Keratinocyte (primary cell): ENCODE data around the gene FYTTD1. TPM values are rescaled to one million over a fixed set of nuclear protein-coding genes. Genes with fewer than 3 reads are reported as not detected.

Source experiments
- DNase-seq: peaks from one replicate; pipeline ENCODE4 v3.0.0-alpha.2; 2011; ENCODE audit warnings: low read depth, missing footprints, low spot score
- FAIRE-seq: peaks from 2 replicates; lab custom pipeline; 2011; peaks lifted over from hg19 to GRCh38; lab: Jason Lieb, UNC
- H2AFZ ChIP-seq: 2 replicates; pipeline ENCODE4 v1.6.0; 2012; ENCODE audit warnings: low read length, control low read depth, inconsistent platforms; ENCODE audit not compliant: control insufficient read depth
- H3K27ac ChIP-seq: 2 replicates; pipeline ENCODE4 v1.5.1; 2011; ENCODE audit warnings: low read length; ENCODE audit not compliant: control insufficient read depth, insufficient read depth
- H3K27me3 ChIP-seq: 3 replicates; pipeline ENCODE4 v1.6.0; 2011; ENCODE audit warnings: low read length; ENCODE audit not compliant: control insufficient read depth, insufficient read depth; ENCODE audit errors: extremely low read depth
- H3K36me3 ChIP-seq, 2 experiments: 2 replicates in 1 of 2; 3 replicates in 1 of 2; pipeline ENCODE4 v1.5.1; 2011; ENCODE audit warnings: low read length in 2 of 2, mild to moderate bottlenecking in 1 of 2; ENCODE audit not compliant: control insufficient read depth in 2 of 2, insufficient read depth in 2 of 2; ENCODE audit errors: extremely low read depth in 1 of 2
- H3K4me1 ChIP-seq: 3 replicates; pipeline ENCODE4 v1.5.1; 2011; ENCODE audit warnings: low read length; ENCODE audit not compliant: control insufficient read depth, insufficient read depth; ENCODE audit errors: extremely low read depth
- H3K4me2 ChIP-seq: 3 replicates; pipeline ENCODE4 v1.6.0; 2011; ENCODE audit warnings: low read depth, low read length; ENCODE audit not compliant: control insufficient read depth, insufficient read depth; ENCODE audit errors: extremely low read depth
- H3K4me3 ChIP-seq, 3 experiments: fragments of 200-600 bp in 1 of 3; sonication (generic) in 1 of 3; 2 replicates in 2 of 3; 3 replicates in 1 of 3; pipeline ENCODE4 v1.5.1; 2011 to 2016; ENCODE audit warnings: low read length in 3 of 3, mild to moderate bottlenecking in 3 of 3, control low read depth in 2 of 3, inconsistent platforms in 1 of 3, low read depth in 1 of 3, mixed read lengths in 1 of 3, mixed run types in 1 of 3, moderate library complexity in 1 of 3; ENCODE audit not compliant: control insufficient read depth in 2 of 3, insufficient read depth in 2 of 3; ENCODE audit errors: extremely low read depth in 1 of 3
- H3K79me2 ChIP-seq: 2 replicates; pipeline ENCODE4 v1.6.0; 2012; ENCODE audit warnings: low read length; ENCODE audit not compliant: control insufficient read depth, insufficient read depth
- H3K9ac ChIP-seq: 3 replicates; pipeline ENCODE4 v1.6.0; 2011; ENCODE audit warnings: low read length; ENCODE audit not compliant: control insufficient read depth, insufficient read depth; ENCODE audit errors: extremely low read depth
- H3K9me1 ChIP-seq: 3 replicates; pipeline ENCODE4 v1.6.0; 2011; ENCODE audit warnings: low read length; ENCODE audit not compliant: control insufficient read depth, insufficient read depth; ENCODE audit errors: extremely low read depth
- H3K9me3 ChIP-seq: 2 replicates; pipeline ENCODE4 v1.5.1; 2012; ENCODE audit warnings: low read depth, low read length; ENCODE audit not compliant: control insufficient read depth
- H4K20me1 ChIP-seq: 3 replicates; pipeline ENCODE4 v1.6.0; 2011; ENCODE audit warnings: low read length; ENCODE audit not compliant: control insufficient read depth, insufficient read depth; ENCODE audit errors: extremely low read depth
- EZH2 ChIP-seq: IDR thresholded peaks from one replicate; pipeline ENCODE4 v1.6.1; 2012; ENCODE audit warnings: inconsistent platforms, mild to moderate bottlenecking, low read length, moderate library complexity
- dilution Hi-C: fragments of 300-500 bp; cut with MboI; formaldehyde crosslinking; loops from one replicate; pipeline ENCODE4 v1.7.0; 2020; ENCODE audit warnings: low sequenced_read_pairs; ENCODE audit not compliant: extremely low pct_ligation_motif_present
- polyA plus RNA-seq, 5 experiments: library from polyadenylated mRNA; depleted of rRNA in 3 of 5; stranded (reverse) in 3 of 5; stranded (forward) in 1 of 5; unstranded in 1 of 5; fragments of >200 nt; gene quantifications; 1 replicate in 1 of 5; 2 replicates in 3 of 5; 3 replicates in 1 of 5; pipeline versions ENCODE4 v1.2.1 to v1.2.3, GENCODE V29; 2011 to 2012; ENCODE audit warnings: missing spikeins in 2 of 5, low read depth in 1 of 5, low replicate concordance in 1 of 5
- TF ChIP-seq, protein P1 (sequence below), 3 experiments: IDR thresholded peaks in 1 of 3; conservative IDR thresholded peaks in 1 of 3; optimal IDR thresholded peaks in 1 of 3; 2 replicates in 2 of 3; 3 replicates in 1 of 3; pipeline versions ENCODE3 to v1.5.1; 2011; ENCODE audit warnings: low read length in 3 of 3, mild to moderate bottlenecking in 3 of 3, moderate library complexity in 2 of 3, control low read depth in 1 of 3, inconsistent platforms in 1 of 3; ENCODE audit not compliant: insufficient read depth in 2 of 3; ENCODE audit errors: extremely low read depth in 1 of 3

FYTTD1 gene
- polyA plus RNA-seq, 1 donor (not counting 4 experiments of a cell fraction or from before 2014, with no cell fraction given) = 48.0 TPM

DNA sequence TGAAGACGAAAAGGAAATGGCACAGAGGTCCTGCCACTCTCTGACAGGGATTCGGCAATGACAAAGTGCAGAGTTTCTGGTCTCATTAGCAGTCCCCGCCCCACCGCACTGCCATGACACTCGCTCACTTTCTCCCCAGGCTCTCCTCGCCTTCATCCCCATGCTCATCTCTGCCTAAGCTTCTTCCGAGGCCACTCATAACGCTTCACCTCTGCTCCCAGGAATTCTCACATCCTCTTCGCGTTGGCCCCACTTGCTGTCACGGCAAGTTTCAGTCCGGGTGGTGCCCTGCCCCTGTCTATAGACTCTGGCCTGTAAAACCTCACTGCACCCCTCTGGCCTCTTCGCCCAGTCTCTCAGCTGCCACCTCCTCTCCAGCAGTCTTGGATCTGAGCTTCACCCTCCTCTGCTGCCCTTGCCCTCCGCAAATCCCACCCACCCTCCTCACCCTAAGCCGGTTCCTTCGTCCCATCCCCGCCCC is 13.6 kb upstream of the FYTTD1 start:
- peak overlapping the region; percentile 93 for H3K4me2 ChIP-seq
- no peaks in the 10 kb centered on the region for H3K9me1 ChIP-seq
- H2AFZ ChIP-seq = peak overlapping the region; percentile 66
- TF ChIP-seq, protein P1, sequence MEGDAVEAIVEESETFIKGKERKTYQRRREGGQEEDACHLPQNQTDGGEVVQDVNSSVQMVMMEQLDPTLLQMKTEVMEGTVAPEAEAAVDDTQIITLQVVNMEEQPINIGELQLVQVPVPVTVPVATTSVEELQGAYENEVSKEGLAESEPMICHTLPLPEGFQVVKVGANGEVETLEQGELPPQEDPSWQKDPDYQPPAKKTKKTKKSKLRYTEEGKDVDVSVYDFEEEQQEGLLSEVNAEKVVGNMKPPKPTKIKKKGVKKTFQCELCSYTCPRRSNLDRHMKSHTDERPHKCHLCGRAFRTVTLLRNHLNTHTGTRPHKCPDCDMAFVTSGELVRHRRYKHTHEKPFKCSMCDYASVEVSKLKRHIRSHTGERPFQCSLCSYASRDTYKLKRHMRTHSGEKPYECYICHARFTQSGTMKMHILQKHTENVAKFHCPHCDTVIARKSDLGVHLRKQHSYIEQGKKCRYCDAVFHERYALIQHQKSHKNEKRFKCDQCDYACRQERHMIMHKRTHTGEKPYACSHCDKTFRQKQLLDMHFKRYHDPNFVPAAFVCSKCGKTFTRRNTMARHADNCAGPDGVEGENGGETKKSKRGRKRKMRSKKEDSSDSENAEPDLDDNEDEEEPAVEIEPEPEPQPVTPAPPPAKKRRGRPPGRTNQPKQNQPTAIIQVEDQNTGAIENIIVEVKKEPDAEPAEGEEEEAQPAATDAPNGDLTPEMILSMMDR (optimal IDR thresholded peaks at IDR 0.05 in 1 of 3, IDR thresholded peaks at IDR 0.05 in 1 of 3, conservative IDR thresholded peaks at IDR 0.05 in 1 of 3; ENCODE audit: extremely low read depth in 1 of 3, insufficient read depth in 2 of 3, low read length in 3 of 3) = no peak
- no peak for TF ChIP-seq EZH2
- dilution Hi-C loops = no loop called here
- H3K27me3 ChIP-seq = no peaks in the 10 kb centered on the region
- H3K79me2 ChIP-seq = peaks cover 42% of the 10 kb centered on the region
- H4K20me1 ChIP-seq = no peaks in the 10 kb centered on the region
- peak overlapping the region; percentile 84 for H3K9ac ChIP-seq
- H3K4me3 ChIP-seq = peak overlapping the region; percentile 64 to 97 (median 93)
- peaks cover 20% of the 10 kb centered on the region for H3K4me1 ChIP-seq
- DNase-seq (no peak), FAIRE-seq (no peak)
- peaks cover 0 to 6% of the 10 kb centered on the region in 2 experiments for H3K36me3 ChIP-seq
- no peaks in the 10 kb centered on the region for H3K9me3 ChIP-seq
- H3K27ac ChIP-seq = peak overlapping the region; percentile 60

DNA sequence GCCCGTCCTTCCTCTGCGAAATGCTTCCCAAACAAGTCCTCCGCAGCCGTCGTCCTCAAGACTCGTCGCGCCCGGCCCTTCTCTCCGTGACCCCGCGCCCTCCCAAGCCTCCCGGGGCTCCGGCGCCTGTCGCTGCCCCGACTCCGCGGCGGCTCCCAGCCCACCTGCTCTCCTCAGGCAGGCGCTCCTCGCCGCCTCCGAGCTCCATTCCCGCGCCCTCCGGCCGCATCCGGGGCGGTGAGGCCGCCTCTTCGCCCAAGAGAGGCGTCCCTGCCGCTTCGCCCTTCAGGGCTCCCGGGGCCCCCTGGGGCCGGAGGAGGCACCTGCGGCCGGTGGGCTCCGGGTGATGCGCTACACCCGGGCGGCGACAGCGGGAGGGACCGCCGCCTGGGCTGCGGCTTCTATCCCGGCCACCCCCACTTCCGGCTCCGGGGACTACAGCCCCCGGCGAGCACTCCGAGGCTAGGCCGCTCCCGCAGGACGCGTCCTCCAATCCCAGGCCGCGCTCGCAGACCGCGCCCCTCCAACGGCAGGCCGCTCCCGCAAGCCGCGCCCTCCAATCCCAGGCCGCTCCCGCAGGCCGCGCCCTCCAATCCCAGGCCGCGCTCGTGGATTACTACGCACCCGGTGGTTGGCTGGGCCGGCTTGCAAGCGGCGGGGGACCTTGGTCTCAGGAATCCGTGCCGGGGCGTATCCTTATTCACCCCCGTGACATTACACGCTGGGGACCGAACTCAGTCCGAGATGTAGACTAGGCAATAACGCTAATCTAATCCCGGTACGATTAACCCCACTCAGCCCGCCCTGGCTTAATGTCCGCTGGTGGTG is 13.0 kb upstream of the FYTTD1 start, which contains the start of gene RUBCN:
Gene RUBCN (minus strand): TSS at position 414 of the 828 bp plus-strand sequence. CDS start 185 bp downstream, at position 229.
- Histone ChIP-seq H3K9me3 (no peaks in the 10 kb centered on the region), H4K20me1 (no peaks in the 10 kb centered on the region), H3K27ac (peak within 1 kb of the TSS; percentile 77), H3K9ac (peak within 1 kb of the TSS; percentile 84), H3K9me1 (no peaks in the 10 kb centered on the region), H3K79me2 (peaks cover 41% of the 10 kb centered on the region), H2AFZ (peak within 1 kb of the TSS; percentile 88), H3K27me3 (no peaks in the 10 kb centered on the region), H3K4me2 (peak within 1 kb of the TSS; percentile 96), H3K4me1 (peaks cover 20% of the 10 kb centered on the region), H3K36me3 (peaks cover 0 to 6% of the 10 kb centered on the region in 2 experiments), H3K4me3 (peak within 1 kb of the TSS; percentile 64 to 97 (median 93))
- dilution Hi-C loops = no loop called here
- peak; percentile 41 for DNase-seq
- FAIRE-seq = peak; percentile 43
- TF ChIP-seq, protein P1 (optimal IDR thresholded peaks at IDR 0.05 in 1 of 3, IDR thresholded peaks at IDR 0.05 in 1 of 3, conservative IDR thresholded peaks at IDR 0.05 in 1 of 3; ENCODE audit: extremely low read depth in 1 of 3, insufficient read depth in 2 of 3, low read length in 3 of 3) = no peak
- TF ChIP-seq EZH2 = no peak
